K562 (cell line): ENCODE data around the gene NPM3. TPM values are rescaled to one million over a fixed set of nuclear protein-coding genes. Genes with fewer than 3 reads are reported as not detected.
A peak's percentile ranks its signal among the peaks of the same experiment; 100 is the strongest.

Experiments used
- ATAC-seq: fragments of 200-7000 bp; cut with Tn5 transposase; 3 replicates; pipeline ENCODE4 v1.9.1; 2020; ENCODE audit warnings: moderate library complexity
- BruUV-seq: library from RNA; stranded (reverse); fragments of 400-500 nt; replicated peaks from 2 replicates; lab custom pipeline; 2021; lab: Mats Ljungman, UMichigan
- CTCF ChIA-PET: fragments of 300-600 bp; formaldehyde crosslinking; extraction: SDS; loops from one replicate; lab custom pipeline; 2021; ENCODE audit warnings: low intra/inter-chr PET ratio; lab: Yijun Ruan, JAX
- POLR2A ChIA-PET: fragments of 300-600, 350-650 bp; sonication (Branson Sonifier 250); formaldehyde crosslinking; extraction: SDS; loops from one replicate; lab custom pipeline; 2021; ENCODE audit warnings: antibody characterized with exemption, inconsistent platforms; lab: Yijun Ruan, JAX
- DNase-seq, 4 experiments: peaks; one replicate each; pipeline versions ENCODE4 v3.0.0 to v3.0.0-alpha.2; 2011 to 2018; ENCODE audit warnings: low spot score in 3 of 4, mixed read lengths in 3 of 4; ENCODE audit errors: extremely low read depth in 1 of 4
- FAIRE-seq: peaks from 2 replicates; lab custom pipeline; 2011; peaks lifted over from hg19 to GRCh38; lab: Jason Lieb, UNC
- H2AFZ ChIP-seq: 2 replicates; pipeline ENCODE4 v1.6.0; 2011; ENCODE audit warnings: low read depth, low read length, control low read depth, inconsistent platforms
- H3K27ac ChIP-seq: fragments of 200-600 bp; 3 replicates; pipeline ENCODE4 v1.8.0; 2011; ENCODE audit warnings: low read depth, mild to moderate bottlenecking, control low read depth, inconsistent platforms, low read length, moderate library complexity, mixed read lengths; ENCODE audit errors: extremely low read depth
- H3K27me3 ChIP-seq, 2 experiments: fragments of 300-600 bp in 1 of 2; 2 replicates in 1 of 2; 3 replicates in 1 of 2; pipeline versions ENCODE4 v1.6.0 to v1.8.0; 2011; ENCODE audit warnings: inconsistent platforms in 2 of 2, low read length in 2 of 2, mild to moderate bottlenecking in 1 of 2, mixed read lengths in 1 of 2, moderate library complexity in 1 of 2; ENCODE audit not compliant: control insufficient read depth in 2 of 2, insufficient read depth in 2 of 2
- H3K36me3 ChIP-seq: fragments of 300-600 bp; 3 replicates; pipeline ENCODE4 v1.8.0; 2011; ENCODE audit warnings: mild to moderate bottlenecking, low read length, inconsistent platforms; ENCODE audit not compliant: control insufficient read depth, insufficient read depth
- H3K4me1 ChIP-seq, 2 experiments: fragments of 200-600 bp in 1 of 2; replicated peaks in 1 of 2; 2 replicates in 1 of 2; 3 replicates in 1 of 2; pipeline versions ENCODE4 v1.5.1 to v1.8.0; 2011; ENCODE audit warnings: inconsistent platforms in 2 of 2, low read length in 2 of 2, mild to moderate bottlenecking in 1 of 2, mixed read lengths in 1 of 2, moderate library complexity in 1 of 2; ENCODE audit not compliant: control insufficient read depth in 2 of 2, insufficient read depth in 2 of 2
- H3K4me2 ChIP-seq: 2 replicates; pipeline ENCODE4 v1.6.1; 2011; ENCODE audit warnings: low read length, control low read depth, inconsistent platforms, mixed read lengths; ENCODE audit not compliant: insufficient read depth
- H3K4me3 ChIP-seq: fragments of 200-600 bp; sonication (generic), shearing (Covaris generic); 2 replicates; pipeline ENCODE4 v1.5.1; 2016; ENCODE audit warnings: control low read depth, inconsistent platforms
- H3K79me2 ChIP-seq: fragments of 200-600 bp; 3 replicates; pipeline ENCODE4 v1.8.0; 2011; ENCODE audit warnings: low read length, inconsistent platforms; ENCODE audit not compliant: control insufficient read depth, insufficient read depth
- H3K9ac ChIP-seq, 2 experiments: 2 replicates each; pipeline versions ENCODE4 v1.6.0 to v1.6.1; 2011; ENCODE audit warnings: low read depth in 2 of 2, low read length in 2 of 2, control low read depth in 1 of 2, inconsistent platforms in 1 of 2, mild to moderate bottlenecking in 1 of 2, mixed read lengths in 1 of 2; ENCODE audit not compliant: insufficient read depth in 1 of 2
- H3K9me1 ChIP-seq: one replicate; pipeline ENCODE4 v1.6.0; 2011; ENCODE audit warnings: inconsistent platforms, mild to moderate bottlenecking, low read length, moderate library complexity; ENCODE audit not compliant: control insufficient read depth, insufficient read depth
- H3K9me3 ChIP-seq: replicated peaks from 2 replicates; pipeline ENCODE4 v1.5.1; 2011; ENCODE audit warnings: low read depth, low read length, inconsistent platforms; ENCODE audit not compliant: control insufficient read depth, insufficient read depth
- H4K20me1 ChIP-seq: replicated peaks from 2 replicates; pipeline ENCODE4 v1.6.1; 2011; ENCODE audit warnings: low read length, inconsistent platforms, mixed read lengths; ENCODE audit not compliant: control insufficient read depth, insufficient read depth
- ARID2 ChIP-seq: fragments of 450-650 bp; IDR thresholded peaks from 2 replicates; pipeline ENCODE4 v1.6.1; 2017; ENCODE audit warnings: antibody characterized with exemption, mild to moderate bottlenecking
- MCM2 ChIP-seq: fragments of 450-650 bp; IDR thresholded peaks from 2 replicates; pipeline ENCODE4 v1.6.1; 2017; ENCODE audit warnings: low read depth, mild to moderate bottlenecking
- RB1 ChIP-seq: fragments of 450-650 bp; IDR thresholded peaks from 2 replicates; pipeline ENCODE4 v1.6.1; 2017; ENCODE audit warnings: low read depth, mild to moderate bottlenecking
- SMARCC2 ChIP-seq: fragments of 450-650 bp; IDR thresholded peaks from 2 replicates; pipeline ENCODE4 v1.6.1; 2017; ENCODE audit warnings: antibody characterized with exemption, moderate library complexity, mild to moderate bottlenecking, low read depth
- SMC3 ChIP-seq: conservative IDR thresholded peaks from 2 replicates; pipeline ENCODE4 v1.6.1; 2011; ENCODE audit warnings: low read depth, low read length, improper control_type of control experiment; ENCODE audit not compliant: insufficient read depth
- STAG1 ChIP-seq: sonication (generic); formaldehyde crosslinking; IDR thresholded peaks from 2 replicates; pipeline ENCODE4 v1.5.0; 2020; ENCODE audit warnings: missing genetic modification reagents, borderline replicate concordance
- ZFPM2 ChIP-seq: fragments of 250-450 bp; sonication (Bioruptor Pico); IDR thresholded peaks from 2 replicates; pipeline ENCODE4 v1.5.1; 2022; ENCODE audit warnings: mild to moderate bottlenecking
- ZNF384 ChIP-seq: IDR thresholded peaks from 2 replicates; pipeline ENCODE4 v1.6.1; 2012; ENCODE audit warnings: low read depth, low read length, improper control_type of control experiment
- WGBS: fragments of 100-300 bp; shearing (Covaris generic); methylation state at CpG from one replicate; pipeline ENCODE4 v1.1.6; 2016; ENCODE audit warnings: low coverage, mixed read lengths; ENCODE audit not compliant: insufficient coverage; ENCODE audit errors: missing lambda C conversion rate; 5-methylcytosine and 5-hydroxymethylcytosine counted together
- in situ Hi-C: fragments of 300-500 bp; cut with MboI; formaldehyde crosslinking; loops from 4 replicates; pipeline ENCODE4 v1.15.0; 2018; ENCODE audit warnings: inconsistent platforms, mixed read lengths
- intact Hi-C: fragments of 100-400 bp; cut with micrococcal nuclease; formaldehyde crosslinking; loops from 2 replicates; pipeline ENCODE4 v1.14.2; 2022
- polyA plus RNA-seq, 8 experiments: library from polyadenylated mRNA; depleted of rRNA in 4 of 8; stranded (reverse) in 5 of 8; unstranded in 3 of 8; fragments of >200 nt; fragmentation: Nextera tagmentation in 2 of 8; fragmentation: Illumina TruSeq in 1 of 8; extraction: Ambion mirVana in 2 of 8; extraction: Trizol in 1 of 8; gene quantifications; 2 replicates each; pipeline versions ENCODE4 v1.2.1 to v1.2.3, GENCODE V29; 2011 to 2014; ENCODE audit warnings: inconsistent platforms in 1 of 8, missing spikeins in 1 of 8
- total RNA-seq, 7 experiments: library from RNA; depleted of rRNA in 6 of 7; stranded (reverse); fragments of >200 nt in 6 of 7; fragmentation: Illumina TruSeq in 2 of 7; extraction: Trizol in 2 of 7; gene quantifications; 2 replicates each; pipeline versions ENCODE4 v1.2.1 to v1.2.3, GENCODE V29; 2011 to 2021; ENCODE audit warnings: low replicate concordance in 1 of 7
- TF ChIP-seq, protein P1 (sequence below), 3 experiments: IDR thresholded peaks in 2 of 3; conservative IDR thresholded peaks in 1 of 3; 2 replicates each; pipeline ENCODE4 v1.5.1; 2011 to 2012; ENCODE audit warnings: low read length in 3 of 3, mild to moderate bottlenecking in 3 of 3, control low read depth in 2 of 3, improper control_type of control experiment in 1 of 3, inconsistent platforms in 1 of 3, low read depth in 1 of 3, mixed read lengths in 1 of 3, moderate library complexity in 1 of 3; ENCODE audit not compliant: insufficient read depth in 2 of 3
- TF ChIP-seq, protein P2 (sequence below), 2 experiments: IDR thresholded peaks; 2 replicates each; pipeline ENCODE4 v1.6.1; 2012; ENCODE audit warnings: improper control_type of control experiment in 2 of 2, low read depth in 2 of 2, low read length in 2 of 2, borderline replicate concordance in 1 of 2
- TF ChIP-seq, protein P3 (sequence below): fragments of 200-800 bp; sonication (Bioruptor generic); IDR thresholded peaks from 2 replicates; pipeline ENCODE4 v1.6.1; 2017; ENCODE audit warnings: missing genetic modification characterization, missing compliant biosample characterization
- TF ChIP-seq, protein P4 (sequence below): fragments of 450-650 bp; formaldehyde crosslinking; IDR thresholded peaks from 2 replicates; pipeline ENCODE4 v1.4.0; 2020; ENCODE audit warnings: mild to moderate bottlenecking, moderate library complexity

The NPM3 gene
- total and polyA plus RNA-seq, 9 of the 15 experiments (the other 6 are each of a cell fraction or from before 2014, with no cell fraction given), result 15.2 to 239 (median 114) TPM

DNA sequence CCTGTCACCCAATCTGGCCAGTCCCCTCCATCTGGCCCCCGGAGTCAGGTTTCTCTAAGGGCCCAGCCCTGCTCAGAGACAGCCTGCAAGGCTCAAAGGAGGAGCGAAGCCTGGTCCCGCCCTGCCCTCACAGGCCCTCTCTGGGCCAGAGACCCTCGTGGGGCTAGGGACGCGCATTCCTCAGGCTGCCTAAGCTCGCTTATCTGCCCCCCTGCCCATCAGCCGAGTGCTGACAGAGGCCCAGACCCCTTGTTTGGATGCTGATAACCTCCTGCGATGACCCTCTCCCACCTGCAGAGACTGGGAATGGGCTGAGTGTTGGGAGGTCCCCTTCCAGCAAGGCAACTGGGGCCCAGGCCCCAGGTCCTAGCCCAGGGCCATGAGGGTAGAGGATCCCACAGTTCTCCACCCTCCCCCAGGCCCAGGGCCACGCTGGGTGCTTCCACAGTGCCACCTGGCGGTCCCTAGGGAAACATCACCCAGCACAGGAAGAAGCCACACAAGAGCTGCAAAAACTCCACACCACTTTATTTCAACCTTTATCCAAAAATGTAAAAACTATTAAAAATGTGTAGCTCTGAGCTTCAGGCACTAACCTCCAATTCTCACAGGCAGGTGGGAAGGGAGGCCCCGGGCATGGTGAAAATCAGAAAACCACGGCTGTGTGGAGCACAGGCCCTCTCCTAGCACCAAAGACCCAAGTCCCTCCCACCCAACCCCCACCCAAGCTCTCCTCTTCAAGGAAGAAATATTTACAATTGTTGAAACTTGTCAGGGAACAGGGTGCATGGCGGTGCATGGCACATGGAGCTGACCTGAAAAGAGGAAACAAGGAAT, 2.2 kb downstream of the NPM3 start:
- H4K20me1 ChIP-seq, result peaks cover 11% of the 10 kb centered on the region
- H3K4me3 ChIP-seq, result no peak overlapping the region
- CTCF ChIA-PET, result interaction anchor here (0.6 to 2.6 kb wide), 4 partner anchors 165 to 567 kb away, joined by 3 to 32 read pairs (median 4); no protein-coding TSS in a partner anchor
- DNase-seq, result peak; percentile 74 to 79 (median 77)
- 55% methylated on average over 4 of the region's 14 CpGs for WGBS
- peaks cover 21% of the 10 kb centered on the region for H3K79me2 ChIP-seq
- in situ Hi-C loops, result loop anchor here (5.0 kb wide), 1 partner anchor 174 kb away; no protein-coding TSS in a partner anchor
- intact Hi-C loops, result loop anchor here (1.0 to 5.0 kb wide), 3 partner anchors 179 to 569 kb away; no protein-coding TSS in a partner anchor
- no peak overlapping the region for H3K4me2 ChIP-seq
- no TSS peak for BruUV-seq
- FAIRE-seq, result peak; percentile 74
- H2AFZ ChIP-seq, result no peak overlapping the region
- H3K27me3 ChIP-seq, result no peaks in the 10 kb centered on the region
- H3K4me1 ChIP-seq, result peaks cover 17 to 50% of the 10 kb centered on the region in 2 experiments
- POLR2A ChIA-PET, result interaction anchor here (0.6 to 1.1 kb wide), 6 partner anchors 13 to 714 kb away, joined by 3 to 7 read pairs (median 4); partner anchors contain the start of genes DPCD and POLL
- H3K9me1 ChIP-seq, result no peaks in the 10 kb centered on the region
- H3K9me3 ChIP-seq, result no peaks in the 10 kb centered on the region
- H3K36me3 ChIP-seq, result peaks cover 39% of the 10 kb centered on the region
- ATAC-seq, result peak; percentile 78
- no peak overlapping the region for H3K27ac ChIP-seq
- H3K9ac ChIP-seq, result peak overlapping the region in 1 of 2 experiments; percentile 75; a peak in 2 of 4 replicates
- no peak for TF ChIP-seq ZFPM2
- TF ChIP-seq STAG1 (CRISPR knock-in tag), result peak; percentile 67; the same call in 1 of the 2 replicates
- TF ChIP-seq SMC3, result peak; percentile 84
- 0 out of 2 replicates have a peak, but pooled peaks have one; percentile 13 for TF ChIP-seq ZNF384
- TF ChIP-seq ARID2, result peak; percentile 69; the same call in 1 of the 2 replicates
- TF ChIP-seq, protein P1, sequence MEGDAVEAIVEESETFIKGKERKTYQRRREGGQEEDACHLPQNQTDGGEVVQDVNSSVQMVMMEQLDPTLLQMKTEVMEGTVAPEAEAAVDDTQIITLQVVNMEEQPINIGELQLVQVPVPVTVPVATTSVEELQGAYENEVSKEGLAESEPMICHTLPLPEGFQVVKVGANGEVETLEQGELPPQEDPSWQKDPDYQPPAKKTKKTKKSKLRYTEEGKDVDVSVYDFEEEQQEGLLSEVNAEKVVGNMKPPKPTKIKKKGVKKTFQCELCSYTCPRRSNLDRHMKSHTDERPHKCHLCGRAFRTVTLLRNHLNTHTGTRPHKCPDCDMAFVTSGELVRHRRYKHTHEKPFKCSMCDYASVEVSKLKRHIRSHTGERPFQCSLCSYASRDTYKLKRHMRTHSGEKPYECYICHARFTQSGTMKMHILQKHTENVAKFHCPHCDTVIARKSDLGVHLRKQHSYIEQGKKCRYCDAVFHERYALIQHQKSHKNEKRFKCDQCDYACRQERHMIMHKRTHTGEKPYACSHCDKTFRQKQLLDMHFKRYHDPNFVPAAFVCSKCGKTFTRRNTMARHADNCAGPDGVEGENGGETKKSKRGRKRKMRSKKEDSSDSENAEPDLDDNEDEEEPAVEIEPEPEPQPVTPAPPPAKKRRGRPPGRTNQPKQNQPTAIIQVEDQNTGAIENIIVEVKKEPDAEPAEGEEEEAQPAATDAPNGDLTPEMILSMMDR (IDR thresholded peaks at IDR 0.05 in 2 of 3, conservative IDR thresholded peaks at IDR 0.05 in 1 of 3; ENCODE audit: insufficient read depth in 2 of 3, low read depth in 1 of 3, low read length in 3 of 3), result peak; percentile 82 to 86 (median 83)
- TF ChIP-seq, protein P2, sequence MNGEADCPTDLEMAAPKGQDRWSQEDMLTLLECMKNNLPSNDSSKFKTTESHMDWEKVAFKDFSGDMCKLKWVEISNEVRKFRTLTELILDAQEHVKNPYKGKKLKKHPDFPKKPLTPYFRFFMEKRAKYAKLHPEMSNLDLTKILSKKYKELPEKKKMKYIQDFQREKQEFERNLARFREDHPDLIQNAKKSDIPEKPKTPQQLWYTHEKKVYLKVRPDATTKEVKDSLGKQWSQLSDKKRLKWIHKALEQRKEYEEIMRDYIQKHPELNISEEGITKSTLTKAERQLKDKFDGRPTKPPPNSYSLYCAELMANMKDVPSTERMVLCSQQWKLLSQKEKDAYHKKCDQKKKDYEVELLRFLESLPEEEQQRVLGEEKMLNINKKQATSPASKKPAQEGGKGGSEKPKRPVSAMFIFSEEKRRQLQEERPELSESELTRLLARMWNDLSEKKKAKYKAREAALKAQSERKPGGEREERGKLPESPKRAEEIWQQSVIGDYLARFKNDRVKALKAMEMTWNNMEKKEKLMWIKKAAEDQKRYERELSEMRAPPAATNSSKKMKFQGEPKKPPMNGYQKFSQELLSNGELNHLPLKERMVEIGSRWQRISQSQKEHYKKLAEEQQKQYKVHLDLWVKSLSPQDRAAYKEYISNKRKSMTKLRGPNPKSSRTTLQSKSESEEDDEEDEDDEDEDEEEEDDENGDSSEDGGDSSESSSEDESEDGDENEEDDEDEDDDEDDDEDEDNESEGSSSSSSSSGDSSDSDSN (IDR thresholded peaks at IDR 0.05; ENCODE audit: borderline replicate concordance in 1 of 2, low read depth in 2 of 2, low read length in 2 of 2), result no peak
- TF ChIP-seq, protein P3, sequence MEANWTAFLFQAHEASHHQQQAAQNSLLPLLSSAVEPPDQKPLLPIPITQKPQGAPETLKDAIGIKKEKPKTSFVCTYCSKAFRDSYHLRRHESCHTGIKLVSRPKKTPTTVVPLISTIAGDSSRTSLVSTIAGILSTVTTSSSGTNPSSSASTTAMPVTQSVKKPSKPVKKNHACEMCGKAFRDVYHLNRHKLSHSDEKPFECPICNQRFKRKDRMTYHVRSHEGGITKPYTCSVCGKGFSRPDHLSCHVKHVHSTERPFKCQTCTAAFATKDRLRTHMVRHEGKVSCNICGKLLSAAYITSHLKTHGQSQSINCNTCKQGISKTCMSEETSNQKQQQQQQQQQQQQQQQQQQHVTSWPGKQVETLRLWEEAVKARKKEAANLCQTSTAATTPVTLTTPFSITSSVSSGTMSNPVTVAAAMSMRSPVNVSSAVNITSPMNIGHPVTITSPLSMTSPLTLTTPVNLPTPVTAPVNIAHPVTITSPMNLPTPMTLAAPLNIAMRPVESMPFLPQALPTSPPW, result peak; percentile 33; the same call in 1 of the 2 replicates
- no peak for TF ChIP-seq MCM2
- TF ChIP-seq, protein P4, sequence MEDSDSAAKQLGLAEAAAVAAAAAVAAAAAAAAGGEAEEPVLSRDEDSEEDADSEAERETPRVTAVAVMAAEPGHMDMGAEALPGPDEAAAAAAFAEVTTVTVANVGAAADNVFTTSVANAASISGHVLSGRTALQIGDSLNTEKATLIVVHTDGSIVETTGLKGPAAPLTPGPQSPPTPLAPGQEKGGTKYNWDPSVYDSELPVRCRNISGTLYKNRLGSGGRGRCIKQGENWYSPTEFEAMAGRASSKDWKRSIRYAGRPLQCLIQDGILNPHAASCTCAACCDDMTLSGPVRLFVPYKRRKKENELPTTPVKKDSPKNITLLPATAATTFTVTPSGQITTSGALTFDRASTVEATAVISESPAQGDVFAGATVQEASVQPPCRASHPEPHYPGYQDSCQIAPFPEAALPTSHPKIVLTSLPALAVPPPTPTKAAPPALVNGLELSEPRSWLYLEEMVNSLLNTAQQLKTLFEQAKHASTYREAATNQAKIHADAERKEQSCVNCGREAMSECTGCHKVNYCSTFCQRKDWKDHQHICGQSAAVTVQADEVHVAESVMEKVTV (CRISPR knock-in tag), result peak; percentile 63
- 0 out of 2 replicates have a peak, but pooled peaks have one; percentile 62 for TF ChIP-seq RB1
- TF ChIP-seq SMARCC2, result no peak
